Activated T-cell treated with anti-CD3 and anti-CD28 coated beads for 4 hours (primary cell): ENCODE measurements around the gene MED22.
"Not testable (repeated sequence)": the region's sequence is repeated elsewhere in the genome, so short reads cannot be mapped to it uniquely, and the experiment has no call there.

Experiments used
- DNase-seq: peaks from one replicate; pipeline ENCODE4 v3.0.0-alpha.2; 2020

Gene MED22

DNA sequence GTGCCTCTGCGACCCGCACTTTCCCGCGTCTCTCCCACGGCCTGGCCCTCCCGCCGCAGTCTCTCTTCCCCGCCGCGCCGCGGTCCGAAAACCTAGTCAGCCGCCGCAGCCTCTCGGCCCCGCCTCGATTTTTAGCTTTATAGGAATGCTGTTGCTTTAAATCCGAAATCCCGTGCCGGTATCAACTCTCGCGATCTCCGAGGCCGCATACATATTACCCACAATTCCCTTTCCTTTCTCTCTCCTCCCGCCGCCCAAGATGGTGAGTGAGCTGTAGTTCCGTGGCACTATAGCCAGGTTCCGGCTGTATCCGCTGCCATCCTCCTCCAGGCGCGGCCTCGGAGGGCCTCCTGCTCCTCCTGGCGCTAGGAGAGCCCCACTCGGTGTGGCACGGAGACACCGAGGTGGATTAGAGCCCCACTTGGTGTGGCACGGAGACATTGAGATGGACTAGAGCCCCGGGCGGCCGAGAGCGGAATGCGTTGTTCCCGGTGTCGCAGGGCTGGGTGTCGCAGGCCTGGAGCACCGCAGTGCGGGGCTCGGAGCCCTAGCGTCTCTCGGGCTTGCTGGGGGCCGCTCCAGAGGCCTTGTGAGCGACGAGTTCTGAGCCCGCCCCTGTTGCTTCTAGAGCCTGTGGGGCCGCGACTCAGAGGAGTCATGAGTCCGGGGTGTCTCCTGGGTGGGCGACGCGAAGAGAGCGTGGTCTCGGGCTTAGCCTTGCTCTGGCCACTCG is at the start of gene MED22, which contains the start of gene RPL7A:
Gene MED22 (minus strand): TSS at position 147 of the 733 bp plus-strand sequence. CDS start 1,469 bp downstream, outside the sequence.
Gene RPL7A (plus strand): TSS at position 234 of the 733 bp plus-strand sequence. CDS start 26 bp downstream, at position 260.
- peak; percentile 93 for DNase-seq

DNA sequence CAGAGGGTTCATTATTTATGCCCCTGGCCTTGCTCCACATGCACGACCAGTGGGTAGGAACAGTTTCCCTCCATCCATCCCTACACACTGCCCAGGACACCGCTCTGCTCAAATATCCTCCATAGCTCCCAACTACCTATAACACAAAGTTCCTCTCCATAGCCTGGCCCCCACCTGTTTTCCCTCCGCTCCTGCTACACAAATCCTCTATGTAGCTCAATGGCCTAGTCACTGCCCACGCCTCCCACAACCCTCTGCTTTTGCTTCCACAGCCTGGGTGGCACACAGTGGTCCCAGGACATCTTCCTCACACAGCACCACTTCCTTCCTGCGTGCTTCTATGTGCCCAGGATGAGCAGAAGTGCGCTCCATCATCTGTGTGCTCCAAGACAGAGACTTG is 49.4 kb upstream of the MED22 start:
- DNase-seq = no peak

DNA sequence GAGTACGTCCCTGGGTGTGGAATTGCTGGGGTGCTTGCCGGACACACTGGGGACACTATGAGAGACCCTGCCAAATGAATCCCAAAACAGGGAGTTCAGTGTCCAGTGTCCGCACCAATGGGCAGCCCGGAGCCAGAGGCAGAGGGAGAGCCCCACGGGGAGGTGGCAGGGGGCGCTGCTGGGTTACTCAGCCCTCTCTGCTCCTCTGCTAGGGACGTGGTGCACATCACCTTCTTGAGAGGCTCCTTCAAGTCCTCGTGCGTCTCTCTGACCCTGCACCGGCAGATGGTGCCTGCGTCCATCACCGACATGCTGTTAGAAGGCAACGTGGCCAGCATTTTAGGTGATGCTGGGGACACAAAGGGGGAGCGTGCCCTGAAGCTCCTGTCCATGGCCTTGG is 49.0 kb upstream of the MED22 start:
- DNase-seq = no peak

DNA sequence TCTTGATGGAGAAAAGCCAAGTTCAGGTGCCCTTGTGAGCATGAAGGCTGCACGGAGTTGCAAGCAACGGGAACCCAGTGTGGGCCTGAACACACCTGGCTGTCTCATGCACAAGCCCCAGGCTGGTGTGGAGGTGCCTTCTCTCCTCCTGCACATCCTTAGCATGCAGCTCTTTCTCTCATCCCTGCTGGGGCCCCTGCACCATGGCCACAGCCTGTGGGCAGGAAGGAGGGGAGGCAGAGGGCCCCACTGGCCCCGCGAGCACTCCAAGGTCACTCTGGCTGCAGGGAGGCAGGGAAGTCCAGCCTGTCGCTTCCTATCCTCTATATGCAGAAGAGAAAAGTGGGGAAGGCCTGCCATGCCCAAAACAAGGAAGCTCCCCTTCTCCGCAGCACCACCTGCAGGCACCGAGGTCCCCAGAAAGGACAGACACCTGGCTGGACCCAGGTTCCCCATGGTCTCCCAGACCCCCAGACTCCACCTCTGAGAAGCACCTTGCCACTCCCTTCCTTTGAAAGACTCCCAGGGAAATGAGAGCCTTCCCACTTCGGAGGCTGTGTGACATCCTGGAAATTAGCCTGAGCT is 46.8 kb upstream of the MED22 start:
- DNase-seq = no peak

DNA sequence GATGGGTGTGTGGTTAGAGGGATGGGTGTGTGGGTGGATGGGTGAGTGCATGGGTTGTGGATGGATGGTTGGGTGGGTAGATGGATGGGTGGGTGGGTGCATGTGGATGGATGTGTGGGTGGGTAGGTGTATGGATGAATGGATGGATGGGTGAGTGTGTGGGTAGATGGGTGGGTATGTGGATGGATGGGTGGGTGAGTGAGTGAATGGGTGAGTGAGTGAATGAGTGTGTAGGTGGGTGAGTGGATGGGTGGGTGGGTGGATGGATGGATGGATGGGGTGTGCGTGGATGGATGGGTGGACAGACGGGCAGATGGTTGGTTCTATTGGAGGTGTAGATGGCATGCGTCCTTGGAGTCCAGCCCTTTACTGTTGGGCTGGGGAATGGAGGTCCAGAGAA is 45.5 kb upstream of the MED22 start:
- DNase-seq = no peak

DNA sequence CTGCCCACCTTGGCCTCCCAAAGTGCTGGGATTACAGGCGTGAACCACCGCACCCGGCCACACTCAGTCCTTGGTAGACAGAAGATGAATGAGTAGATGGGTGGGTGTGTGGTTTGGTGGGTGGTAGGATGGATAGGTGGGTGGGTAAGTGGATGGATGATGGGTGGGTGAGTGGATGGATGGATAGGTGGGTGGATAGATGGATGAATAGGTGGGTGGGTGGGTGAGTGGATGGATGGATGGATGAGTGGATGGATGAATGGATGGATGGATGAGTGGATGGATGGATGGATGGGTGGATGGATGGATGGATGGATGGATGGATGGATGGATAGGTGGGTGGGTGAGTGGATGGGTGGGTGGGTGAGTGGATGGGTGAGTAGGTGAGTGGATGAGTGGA is 44.4 kb upstream of the MED22 start:
- not testable (repeated sequence) for DNase-seq

DNA sequence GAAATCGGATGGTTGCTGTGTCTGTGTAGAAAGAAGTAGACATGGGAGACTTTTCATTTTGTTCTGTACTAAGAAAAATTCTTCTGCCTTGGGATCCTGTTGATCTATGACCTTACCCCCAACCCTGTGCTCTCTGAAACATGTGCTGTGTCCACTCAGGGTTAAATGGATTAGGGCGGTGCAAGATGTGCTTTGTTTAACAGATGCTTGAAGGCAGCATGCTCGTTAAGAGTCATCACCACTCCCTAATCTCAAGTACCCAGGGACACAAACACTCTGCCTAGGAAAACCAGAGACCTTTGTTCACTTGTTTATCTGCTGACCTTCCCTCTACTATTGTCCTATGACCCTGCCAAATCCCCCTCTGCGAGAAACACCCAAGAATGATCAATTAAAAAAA is 43.5 kb upstream of the MED22 start:
- not testable (repeated sequence) for DNase-seq

DNA sequence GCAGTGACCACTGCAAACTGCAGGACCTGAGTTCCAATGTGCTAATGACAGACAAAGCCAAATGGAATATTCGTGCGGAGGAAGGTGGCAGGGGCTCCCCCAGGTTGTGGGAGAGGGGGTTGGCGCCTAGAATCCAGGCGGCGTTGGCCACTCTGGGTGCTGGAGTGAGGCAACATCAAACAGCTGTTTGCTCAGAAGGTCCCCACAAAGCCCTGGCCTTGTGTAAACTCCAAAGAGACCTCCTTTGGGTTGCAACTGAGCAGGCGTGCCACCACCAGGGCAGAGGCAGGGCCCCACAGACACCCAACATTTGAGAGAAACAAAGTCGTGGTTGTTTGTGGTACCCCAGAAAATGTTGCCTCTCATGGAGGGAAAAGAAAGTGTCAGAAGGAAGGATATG is 42.8 kb upstream of the MED22 start:
- DNase-seq = no peak

DNA sequence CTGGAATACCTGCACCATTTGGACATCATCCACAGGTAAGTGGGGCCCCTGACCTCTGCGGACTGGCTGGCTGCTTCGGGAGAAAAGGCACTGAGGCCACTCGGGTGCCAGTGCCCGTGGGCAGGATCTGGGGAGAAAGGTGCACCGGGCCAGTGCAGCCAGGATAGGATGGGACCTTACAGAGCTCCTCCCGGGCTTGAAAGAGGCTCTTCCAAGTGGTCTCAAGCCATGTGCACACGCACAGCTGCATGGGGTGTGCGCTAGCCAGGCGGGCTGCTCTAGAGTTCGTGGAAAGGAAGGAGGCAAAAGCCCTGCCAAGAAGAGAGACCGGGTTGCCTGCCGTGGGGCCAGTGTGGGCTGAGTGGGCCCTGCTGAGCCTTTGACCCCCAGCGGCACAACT is 41.6 kb upstream of the MED22 start:
- no peak for DNase-seq

DNA sequence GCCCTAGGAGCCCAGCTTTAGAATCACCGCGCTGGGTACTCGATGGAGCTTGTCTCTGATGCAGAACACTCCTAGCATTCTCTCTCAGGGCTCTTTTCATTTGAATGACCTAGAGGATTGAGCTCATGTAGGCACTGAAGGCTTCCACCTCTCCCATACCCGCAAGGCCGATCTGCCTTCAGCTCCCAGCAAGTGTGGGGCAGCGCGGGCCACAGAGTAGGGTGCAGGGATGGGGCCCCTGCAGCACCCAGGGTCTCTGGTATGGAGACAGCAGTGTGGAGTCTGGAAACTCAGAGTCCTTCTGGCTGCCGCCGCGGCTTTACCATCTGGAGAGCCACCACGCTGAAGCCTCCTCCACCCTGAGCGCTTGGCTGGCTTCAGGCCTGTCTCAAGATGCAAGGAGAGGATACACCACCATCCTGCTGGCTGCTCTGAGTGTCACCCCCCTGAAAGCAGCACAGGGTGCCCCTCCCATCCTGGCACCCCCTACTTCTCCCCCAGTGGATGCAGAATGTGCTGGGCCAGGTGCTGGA is 41.2 kb upstream of the MED22 start:
- no peak for DNase-seq

DNA sequence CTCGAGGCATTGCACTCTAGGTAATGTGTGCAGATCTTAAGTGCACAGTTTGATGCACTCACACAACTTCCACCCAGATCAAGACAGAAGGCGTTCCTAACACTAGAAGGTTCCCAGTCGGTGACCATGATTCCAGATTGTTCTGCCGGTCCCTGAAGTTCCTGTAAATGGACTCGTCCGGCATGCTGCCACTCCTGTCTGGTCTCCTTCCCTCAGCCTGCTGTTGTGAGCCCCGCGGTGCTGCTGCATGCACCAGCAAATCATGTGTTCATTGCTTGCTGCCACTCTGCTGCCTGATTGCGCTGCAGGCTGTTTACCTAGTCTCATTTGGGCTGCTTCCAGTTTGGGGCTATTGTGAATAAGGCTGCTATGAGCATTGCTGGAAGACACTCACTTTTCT is 39.7 kb upstream of the MED22 start:
- DNase-seq = no peak

DNA sequence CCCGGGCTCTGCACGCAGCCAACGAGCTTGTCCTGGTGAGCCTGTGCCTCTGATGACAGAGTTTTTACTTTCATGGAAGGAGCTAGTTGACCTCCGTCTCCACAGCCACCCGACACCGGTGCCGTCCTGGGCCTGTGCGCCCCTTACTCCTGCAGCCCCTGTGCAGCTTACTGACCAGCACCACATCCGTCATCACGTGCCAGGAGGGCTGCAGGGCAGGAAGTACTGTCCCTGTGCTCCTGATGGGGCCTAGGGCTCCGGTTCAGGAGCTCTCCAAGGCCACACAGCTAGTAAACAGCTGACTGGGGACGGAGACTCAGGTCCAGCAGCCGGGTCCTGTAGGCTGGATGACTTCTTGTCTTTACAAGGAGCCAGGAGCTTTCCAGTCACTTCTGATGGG is 38.4 kb upstream of the MED22 start:
- DNase-seq = no peak

DNA sequence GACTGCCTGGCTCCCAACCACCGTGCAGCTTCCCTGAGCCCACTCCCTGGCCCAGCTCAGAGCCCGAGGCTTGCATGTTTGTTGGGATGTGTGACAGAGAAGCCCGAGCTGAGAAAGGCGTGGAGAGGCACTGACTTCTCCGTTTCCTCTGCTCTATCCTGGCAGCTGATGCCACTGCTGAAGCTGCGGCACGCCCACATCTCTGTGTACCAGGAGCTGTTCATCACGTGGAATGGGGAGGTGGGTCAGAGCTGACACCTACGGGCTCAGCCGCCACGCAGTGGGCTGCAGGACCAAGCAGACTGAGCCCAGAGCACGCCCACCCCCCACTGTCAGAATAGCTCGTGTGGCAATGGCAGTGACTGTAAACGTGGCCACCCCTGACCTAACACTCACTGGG is 37.5 kb upstream of the MED22 start:
- no peak for DNase-seq

DNA sequence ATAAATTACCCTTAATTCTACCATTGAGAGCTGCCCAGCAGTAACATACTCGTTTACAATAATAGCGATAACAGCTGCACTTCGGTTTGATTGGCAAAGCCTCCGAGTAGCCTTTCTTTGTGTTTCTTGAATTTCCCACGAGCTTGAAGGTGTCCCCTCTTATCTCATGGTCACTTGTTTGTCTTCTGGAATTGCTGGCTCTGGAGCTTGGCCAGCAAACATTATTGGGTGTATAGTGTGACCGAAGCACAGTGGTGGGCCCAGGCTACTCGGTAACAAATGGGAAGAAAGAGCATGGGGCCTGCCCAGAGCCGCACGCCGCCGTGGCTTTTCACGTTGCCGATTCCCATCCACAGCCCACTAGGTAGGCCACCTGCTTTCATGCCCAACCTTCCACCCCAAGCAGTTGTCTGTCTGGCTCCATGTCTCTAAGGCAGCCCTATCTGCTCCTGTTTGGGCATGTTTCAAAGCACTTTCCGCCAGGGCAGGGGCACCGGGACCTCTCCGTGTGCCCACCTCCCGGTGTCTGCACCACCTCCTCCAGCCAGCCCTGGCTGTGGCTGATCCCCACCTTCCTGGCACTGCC is 36.9 kb upstream of the MED22 start:
- DNase-seq = no peak

DNA sequence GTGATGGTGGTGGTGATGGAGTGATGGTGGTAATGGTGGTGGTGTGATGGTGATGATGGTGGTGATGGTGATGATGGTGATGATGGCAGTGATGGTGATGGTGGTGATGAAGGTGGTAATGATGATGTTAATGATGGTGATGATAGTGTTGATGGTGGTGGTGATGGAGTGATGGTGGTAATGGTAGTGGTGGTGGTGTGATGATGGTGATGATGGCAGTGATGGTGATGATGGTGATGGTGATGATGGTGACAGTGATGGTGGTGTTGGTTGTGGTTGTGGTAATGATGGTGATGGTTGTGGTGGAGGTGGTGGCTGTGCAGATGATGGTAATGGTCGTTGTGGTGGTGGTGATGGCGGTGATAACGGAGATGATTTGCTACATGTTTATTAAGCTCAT is 35.5 kb upstream of the MED22 start:
- no peak for DNase-seq

DNA sequence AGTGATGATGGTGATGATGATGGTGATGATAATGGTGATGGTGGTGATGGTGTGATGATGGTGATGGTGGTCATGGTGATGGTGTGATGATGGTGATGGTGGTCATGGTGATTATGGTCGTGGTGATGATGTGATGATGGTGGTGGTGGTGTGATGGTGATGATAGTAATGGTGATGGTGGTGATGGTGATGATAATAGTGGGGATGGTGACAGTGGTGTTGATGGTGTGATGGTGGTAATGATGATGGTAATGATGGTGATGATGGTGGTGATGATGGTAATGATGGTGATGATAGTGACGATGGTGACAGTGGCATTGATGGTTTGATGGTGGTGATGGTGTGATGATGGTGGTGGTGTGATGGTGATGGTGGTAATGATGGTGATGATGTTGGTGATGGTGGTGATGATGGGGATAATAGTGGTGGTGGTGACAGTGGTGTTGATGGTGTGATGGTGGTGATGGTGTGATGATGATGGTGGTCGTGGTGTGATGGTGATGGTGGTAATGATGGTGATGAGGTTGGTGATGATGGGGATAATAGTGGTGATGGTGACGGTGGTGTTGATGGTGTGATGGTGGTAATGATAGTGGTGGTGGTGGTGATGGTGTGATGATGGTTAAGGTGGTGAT is 34.7 kb upstream of the MED22 start:
- no peak for DNase-seq

DNA sequence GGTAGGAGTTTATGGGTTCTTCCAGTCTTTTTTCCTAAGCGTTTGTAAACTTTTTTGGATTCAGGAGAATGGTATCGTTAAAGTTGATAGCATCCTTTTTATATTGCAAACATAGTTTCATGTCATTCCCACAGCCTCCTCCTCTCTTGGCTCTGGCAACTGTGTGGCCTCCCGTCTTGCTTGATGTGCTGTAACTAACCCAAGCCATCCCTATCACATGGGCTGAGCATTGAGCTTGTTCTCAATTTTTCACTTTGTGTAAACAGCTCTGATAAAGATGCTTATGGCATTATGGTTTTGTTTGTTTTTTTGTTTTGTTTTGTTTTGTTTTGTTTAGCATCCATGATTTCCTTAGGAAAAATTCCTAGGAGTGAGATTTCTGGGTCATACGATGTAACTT is 32.8 kb upstream of the MED22 start:
- no peak for DNase-seq

DNA sequence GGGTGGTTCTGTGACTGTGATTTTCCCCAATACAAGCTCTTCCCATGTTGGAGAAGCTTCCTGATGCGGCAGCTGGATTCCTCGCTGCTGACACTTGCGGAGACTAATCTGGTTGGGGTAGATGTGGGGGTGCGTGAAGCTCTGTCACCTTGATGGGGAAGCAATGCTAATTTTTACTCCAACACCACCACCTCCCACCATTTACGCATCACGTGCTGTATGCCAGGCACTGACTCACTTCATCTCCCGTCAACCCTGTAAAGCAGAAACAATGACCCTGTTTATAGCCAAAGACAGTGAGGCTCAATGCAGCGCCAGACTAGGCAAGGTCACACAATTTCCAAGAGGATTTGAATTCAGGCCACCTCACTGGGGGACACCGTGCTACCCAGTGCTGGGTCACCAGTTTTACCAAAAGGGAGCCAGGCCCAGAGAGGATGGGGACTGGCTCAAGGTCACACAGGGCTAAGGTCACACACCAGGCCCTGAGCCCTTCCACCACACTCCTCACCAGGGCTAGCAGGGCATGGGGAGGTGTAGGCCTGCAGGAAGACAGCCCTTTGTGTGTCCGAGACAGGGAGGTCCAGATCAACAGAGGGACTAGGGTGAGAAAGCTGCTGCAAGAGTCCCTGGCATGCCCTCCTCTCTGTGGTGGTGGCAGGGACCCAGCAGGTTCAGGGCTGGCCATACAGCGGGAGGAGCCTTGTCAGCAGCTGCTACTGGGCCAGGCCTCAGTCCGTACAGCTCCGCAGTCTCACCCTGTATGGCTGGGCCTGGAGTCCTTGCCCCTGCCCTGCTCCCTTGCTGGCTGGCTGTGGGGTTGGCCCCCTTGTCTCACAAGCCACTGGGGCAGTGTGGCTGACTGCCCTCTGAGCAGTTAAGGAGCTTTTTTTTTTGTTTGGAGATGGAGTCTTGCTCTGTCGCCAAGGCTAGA is 31.5 kb upstream of the MED22 start:
- DNase-seq = no peak

DNA sequence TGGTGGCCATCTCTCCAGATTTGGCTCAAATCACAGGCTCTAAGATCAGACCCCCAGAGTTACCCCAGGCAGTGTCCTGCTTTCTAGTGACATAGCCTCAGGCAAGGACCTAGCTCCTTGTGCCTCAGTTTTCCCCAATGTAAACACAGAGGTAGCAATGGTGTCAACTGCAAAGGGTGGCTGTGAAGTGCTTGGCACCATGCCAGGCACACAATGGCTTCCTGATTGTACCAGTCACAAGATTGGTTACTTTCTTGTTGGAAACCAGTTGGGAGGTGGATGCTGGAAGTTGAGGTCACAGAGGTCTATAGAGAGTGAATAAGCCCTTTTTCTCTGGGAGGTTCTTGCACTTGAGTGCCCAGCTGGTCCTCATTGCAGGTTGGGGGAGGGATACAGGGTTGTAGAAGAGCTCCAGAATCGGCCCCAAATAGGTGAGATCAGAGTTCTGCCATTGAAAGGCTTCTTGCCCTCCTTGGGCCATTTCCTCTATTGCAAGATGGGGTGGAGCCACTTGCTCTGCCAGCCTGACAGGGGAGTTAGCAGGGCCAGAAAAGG is 30.6 kb upstream of the MED22 start:
- DNase-seq = no peak

DNA sequence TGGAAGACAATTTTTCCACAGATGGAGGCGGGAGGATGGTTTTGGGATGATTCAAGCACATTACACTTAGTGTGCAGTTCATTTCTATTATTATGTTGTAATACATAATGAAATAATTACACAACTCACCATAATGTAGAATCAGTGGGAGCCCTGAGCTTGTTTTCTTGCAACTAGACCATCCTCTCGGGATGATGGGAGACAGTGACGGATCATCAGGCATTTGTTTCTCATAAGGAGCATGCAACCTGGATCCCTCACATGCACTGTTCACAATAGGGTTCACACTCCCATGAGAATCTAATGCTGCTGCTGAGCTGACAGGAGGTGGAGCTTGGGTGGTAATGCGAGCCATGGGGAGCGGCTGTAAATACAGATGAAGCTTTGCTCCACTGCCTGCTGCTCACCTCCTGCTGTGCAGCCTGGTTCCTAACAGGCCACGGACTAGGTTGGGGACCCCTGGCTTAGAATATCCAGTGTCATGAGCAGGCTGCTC is 29.8 kb upstream of the MED22 start:
- DNase-seq = no peak

DNA sequence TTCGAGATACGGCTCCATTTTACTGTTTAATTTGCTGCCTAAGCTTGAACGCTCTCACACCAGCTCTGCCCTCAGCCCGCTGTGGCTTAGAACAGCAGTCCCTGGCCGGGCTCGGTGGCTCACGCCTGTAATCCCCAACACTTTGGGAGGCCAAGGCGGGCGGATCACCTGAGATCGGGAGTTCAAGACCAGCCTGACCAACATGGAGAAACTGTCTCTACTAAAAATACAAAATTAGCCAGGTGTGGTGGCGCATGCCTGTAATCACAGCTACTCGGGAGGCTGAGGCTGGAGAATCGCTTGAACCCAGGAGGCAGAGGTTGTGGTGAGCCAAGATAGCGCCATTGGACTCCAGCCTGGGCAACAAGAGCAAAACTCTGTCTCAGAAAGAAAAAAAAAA is 29.3 kb upstream of the MED22 start:
- not testable (repeated sequence) for DNase-seq
